Gastroesophageal sphincter (tissue), 4 donors: ENCODE measurements around the gene HSPA1B. TPM values are rescaled to one million over a fixed set of nuclear protein-coding genes. Genes with fewer than 3 reads are reported as not detected.
"Not testable (repeated sequence)": the region's sequence is repeated elsewhere in the genome, so short reads cannot be mapped to it uniquely, and the experiment has no call there.

Experiments used
- ATAC-seq: fragments of 150-250 bp; one replicate; pipeline ENCODE4 v1.9.1; 2016; ENCODE audit warnings: mild to moderate bottlenecking, moderate library complexity
- H3K27ac ChIP-seq, 4 donors: fragments of 200-600 bp; sonication (generic) in 3 of 4; 1 replicate in 3 of 4; 2 replicates in 1 of 4; pipeline ENCODE4 v1.5.1; 2016 to 2019
- H3K27me3 ChIP-seq: fragments of 200-600 bp; sonication (generic); one replicate; pipeline ENCODE4 v1.5.1; 2019
- H3K36me3 ChIP-seq, 2 donors: fragments of 200-600 bp; sonication (generic); one replicate each; pipeline ENCODE4 v1.5.1; 2019; ENCODE audit warnings: control low read depth in 1 of 2
- H3K4me1 ChIP-seq, 3 donors: fragments of 200-600 bp; sonication (generic); 1 replicate in 2 of 3; 2 replicates in 1 of 3; pipeline ENCODE4 v1.5.1; 2016 to 2019; ENCODE audit warnings: control low read depth in 2 of 3
- H3K4me3 ChIP-seq, 2 donors: fragments of 200-600 bp; sonication (generic); one replicate each; pipeline ENCODE4 v1.5.1; 2019; ENCODE audit warnings: mild to moderate bottlenecking in 1 of 2, moderate library complexity in 1 of 2
- H3K9me3 ChIP-seq, 3 donors: fragments of 200-600 bp; sonication (generic); one replicate each; pipeline ENCODE4 v1.5.1; 2017 to 2019; ENCODE audit warnings: control low read depth in 2 of 3
- CTCF ChIP-seq, 4 experiments: fragments of 200-600 bp in 2 of 4; fragments of 450-650 bp in 2 of 4; sonication (generic) in 1 of 4; IDR thresholded peaks; one replicate each; pipeline ENCODE4 v1.5.1; 2017 to 2019; ENCODE audit warnings: antibody characterized with exemption in 4 of 4, mild to moderate bottlenecking in 2 of 4, moderate library complexity in 2 of 4
- EP300 ChIP-seq: sonication (generic); formaldehyde crosslinking; IDR thresholded peaks from one replicate; pipeline ENCODE4 v1.6.1; 2017; ENCODE audit warnings: antibody characterized with exemption, mild to moderate bottlenecking
- POLR2A ChIP-seq, 2 donors: fragments of 450-650 bp; IDR thresholded peaks; one replicate each; pipeline ENCODE4 v1.6.1; 2017; ENCODE audit warnings: antibody characterized with exemption in 2 of 2, mild to moderate bottlenecking in 2 of 2, moderate library complexity in 1 of 2
- POLR2AphosphoS5 ChIP-seq: sonication (generic); formaldehyde crosslinking; IDR thresholded peaks from one replicate; pipeline ENCODE4 v1.6.1; 2017; ENCODE audit warnings: antibody characterized with exemption
- WGBS, 2 donors: methylation state at CpG; one replicate each; pipeline ENCODE4 v1.1.5; 2018; ENCODE audit warnings: low coverage in 1 of 2; 5-methylcytosine and 5-hydroxymethylcytosine counted together
- total RNA-seq, 4 donors: library from RNA; depleted of rRNA; stranded (reverse); fragments of >200 nt; gene quantifications; one replicate each; pipeline ENCODE4 v1.1.0, GENCODE V29; 2016

The HSPA1B gene
- total RNA-seq, 4 donors from 2014 or later, result 198 to 260 (median 219) TPM

- no peaks in the 10 kb centered on the region for H3K9me3 ChIP-seq
- ATAC-seq, result peak; percentile 98
- peak within 1 kb of the TSS; percentile 83 for H3K4me3 ChIP-seq
- peak; percentile 93 to 95 for TF ChIP-seq POLR2A (IDR thresholded peaks at IDR 0.05)
- no peak for TF ChIP-seq EP300
- TF ChIP-seq CTCF (IDR thresholded peaks at IDR 0.05), result peak in 1 of 4 experiments; percentile 7
- peak; percentile 93 for TF ChIP-seq POLR2AphosphoS5
- peak within 1 kb of the TSS; percentile 72 to 96 (median 93) for H3K27ac ChIP-seq
- peaks cover 0 to 38% of the 10 kb centered on the region in 2 donors for H3K36me3 ChIP-seq
- H3K4me1 ChIP-seq, result peaks cover 0 to 33% (median 6%) of the 10 kb centered on the region in 3 donors
- 0 to 1% methylated on average over 9 to 55 of the region's 64 CpGs for WGBS, 2 donors
- no peaks in the 10 kb centered on the region for H3K27me3 ChIP-seq
These were observed 35.1 kb downstream of the HSPA1B start, which contains the start of gene NEU1 for GRCh38 chr6:31862344-31863235. Gene NEU1 (minus strand): TSS chr6:31862821. CDS start chr6:31862776, 45 bp downstream.

- Histone ChIP-seq H3K4me3 (peak overlapping the region; percentile 28 to 83), H3K4me1 (peaks cover 0 to 33% (median 6%) of the 10 kb centered on the region in 3 donors), H3K36me3 (peaks cover 0 to 22% of the 10 kb centered on the region in 2 donors), H3K27ac (peak overlapping the region in 3 of 4 donors; percentile 91 to 92 (median 91))
- WGBS, 2 donors, result 0 to 10% methylated on average over 8 to 9 of the region's 16 CpGs
- not testable (repeated sequence) for H3K9me3 ChIP-seq, ATAC-seq, H3K27me3 ChIP-seq
These were observed 36.6 kb downstream of the HSPA1B start for GRCh38 chr6:31864123-31864562.

GRCh38 chr6:31864818-31865204 is 37.3 kb downstream of the HSPA1B start:
- TF ChIP-seq POLR2A (IDR thresholded peaks at IDR 0.05), result no peak
- TF ChIP-seq POLR2AphosphoS5, result no peak
- Histone ChIP-seq H3K27ac (no peak overlapping the region), H3K4me1 (peaks cover 0 to 33% (median 6%) of the 10 kb centered on the region in 3 donors), H3K4me3 (no peak overlapping the region), H3K9me3 (no peaks in the 10 kb centered on the region), H3K27me3 (no peaks in the 10 kb centered on the region), H3K36me3 (peaks cover 0 to 16% of the 10 kb centered on the region in 2 donors)
- WGBS, 2 donors, result 48 to 80% methylated on average over 2 of the region's 8 CpGs
- ATAC-seq, result no peak

GRCh38 chr6:31865205-31866118 is 37.9 kb downstream of the HSPA1B start:
- Histone ChIP-seq H3K27ac (no peak overlapping the region), H3K4me1 (peaks cover 0 to 33% (median 6%) of the 10 kb centered on the region in 3 donors), H3K27me3 (peaks cover 2% of the 10 kb centered on the region), H3K9me3 (no peaks in the 10 kb centered on the region), H3K36me3 (peaks cover 0 to 9% of the 10 kb centered on the region in 2 donors), H3K4me3 (no peak overlapping the region)
- TF ChIP-seq EP300 (no peak), CTCF (IDR thresholded peaks at IDR 0.05) (no peak), POLR2AphosphoS5 (no peak), POLR2A (IDR thresholded peaks at IDR 0.05) (no peak)
- WGBS, 2 donors, result 45 to 62% methylated on average over 4 to 7 of the region's 21 CpGs
- no peak for ATAC-seq

- WGBS, 2 donors, result 80 to 100% methylated on average over 1 of the region's 1 CpG
- not testable (repeated sequence) for H3K36me3 ChIP-seq, ATAC-seq
These were observed 41.1 kb downstream of the HSPA1B start for GRCh38 chr6:31868658-31868971.

GRCh38 chr6:31869343-31869742 is 41.8 kb downstream of the HSPA1B start:
- ATAC-seq, result no peak
- WGBS, 2 donors, result no CpG with 5 or more reads among the region's 8 CpGs
- Histone ChIP-seq H3K4me3 (no peak overlapping the region), H3K36me3 (no peaks in the 10 kb centered on the region), H3K9me3 (no peaks in the 10 kb centered on the region), H3K27me3 (peaks cover 12% of the 10 kb centered on the region), H3K4me1 (peaks cover 0 to 4% (median 0%) of the 10 kb centered on the region in 3 donors), H3K27ac (no peak overlapping the region)
- TF ChIP-seq EP300 (no peak), POLR2A (IDR thresholded peaks at IDR 0.05) (no peak), CTCF (IDR thresholded peaks at IDR 0.05) (no peak), POLR2AphosphoS5 (no peak)

More at GRCh38 chr6:31868658-31868971, 41.1 kb downstream of the HSPA1B start:
- H3K27ac ChIP-seq, H3K4me3 ChIP-seq, H3K9me3 ChIP-seq: not testable (repeated sequence)
- peaks cover 0 to 11% (median 0%) of the 10 kb centered on the region in 3 donors for H3K4me1 ChIP-seq
- peaks cover 12% of the 10 kb centered on the region for H3K27me3 ChIP-seq
